Adipocyte (in vitro differentiated cells): ENCODE data around the gene CDC37.

ENCODE experiments used
- DNase-seq: peaks from one replicate; pipeline ENCODE4 v3.0.0-alpha.2; 2015; ENCODE audit warnings: low read depth
- H3K27me3 ChIP-seq: replicated peaks from 2 replicates; pipeline ENCODE4 v1.7.0; 2013; ENCODE audit warnings: mild to moderate bottlenecking, low read length, moderate library complexity; ENCODE audit not compliant: control insufficient read depth, insufficient read depth
- H3K36me3 ChIP-seq: 2 replicates; pipeline ENCODE4 v1.7.0; 2013; ENCODE audit warnings: low read length, mild to moderate bottlenecking, moderate library complexity; ENCODE audit not compliant: control insufficient read depth, insufficient read depth, severe bottlenecking
- H3K4me1 ChIP-seq: 2 replicates; pipeline ENCODE4 v1.7.0; 2013; ENCODE audit warnings: mild to moderate bottlenecking, low read length, moderate library complexity; ENCODE audit not compliant: control insufficient read depth, insufficient read depth
- H3K4me3 ChIP-seq: 2 replicates; pipeline ENCODE4 v1.7.0; 2013; ENCODE audit warnings: mild to moderate bottlenecking, low read length, moderate library complexity
- H3K9ac ChIP-seq: 2 replicates; pipeline ENCODE4 v1.7.0; 2013; ENCODE audit warnings: mild to moderate bottlenecking, low read length, moderate library complexity
- H3K9me3 ChIP-seq: 2 replicates; pipeline ENCODE4 v1.7.0; 2013; ENCODE audit warnings: mild to moderate bottlenecking, low read length, moderate library complexity; ENCODE audit not compliant: control insufficient read depth

The CDC37 gene

DNA sequence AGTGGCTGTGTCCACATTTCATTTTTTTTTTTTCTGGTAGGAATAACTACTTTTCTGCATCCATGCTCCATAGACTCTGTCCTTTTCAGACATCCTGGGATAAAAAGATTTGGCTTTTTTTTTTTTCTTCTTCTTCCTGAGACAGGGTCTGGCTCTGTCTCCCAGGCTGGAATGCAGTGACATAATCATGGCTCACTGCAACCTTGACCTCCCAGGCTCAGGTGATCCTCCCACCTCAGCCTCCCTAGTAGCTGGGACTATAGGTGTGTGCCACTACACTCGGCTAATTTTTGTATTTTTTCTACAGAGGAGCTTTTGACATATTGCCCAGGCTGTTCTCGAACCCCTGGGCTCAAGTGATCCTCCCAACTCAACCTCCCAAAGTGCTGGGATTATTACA, 59.8 kb downstream of the CDC37 start:
- H3K4me3 ChIP-seq, result no peak overlapping the region
- H3K36me3 ChIP-seq, result no peaks in the 10 kb centered on the region
- no peaks in the 10 kb centered on the region for H3K27me3 ChIP-seq
- DNase-seq, result no peak
- peaks cover 9% of the 10 kb centered on the region for H3K4me1 ChIP-seq
- H3K9me3 ChIP-seq, result no peaks in the 10 kb centered on the region
- no peak overlapping the region for H3K9ac ChIP-seq
